Activated CD4-positive, alpha-beta memory T cell treated with anti-CD3 and anti-CD28 coated beads for 36 hours (primary cell): ENCODE data around the gene NCBP3. TPM values are rescaled to one million over a fixed set of nuclear protein-coding genes. Genes with fewer than 3 reads are reported as not detected.
A peak's percentile ranks its signal among the peaks of the same experiment; 100 is the strongest.
"Not testable (repeated sequence)": the region's sequence is repeated elsewhere in the genome, so short reads cannot be mapped to it uniquely, and the experiment has no call there.

Source experiments
- CTCF ChIA-PET: fragments of 350-600 bp; sonication (Branson Sonifier 250); formaldehyde crosslinking; loops from one replicate; lab custom pipeline; 2021; ENCODE audit warnings: antibody characterized with exemption, inconsistent platforms; lab: Charles Lee
- POLR2A ChIA-PET: fragments of 350-600 bp; sonication (Branson Sonifier 250); formaldehyde crosslinking; loops from one replicate; lab custom pipeline; 2021; ENCODE audit warnings: antibody characterized with exemption; lab: Charles Lee
- DNase-seq: peaks from one replicate; pipeline ENCODE4 v3.0.0-alpha.2; 2020
- H3K27ac Mint-ChIP-seq: one replicate; pipeline ENCODE4 v1.8.0; 2021; ENCODE audit warnings: mixed read lengths
- H3K27me3 Mint-ChIP-seq: one replicate; pipeline ENCODE4 v1.8.0; 2021; ENCODE audit warnings: mixed read lengths
- H3K36me3 Mint-ChIP-seq: one replicate; pipeline ENCODE4 v1.8.0; 2021; ENCODE audit warnings: mixed read lengths
- H3K4me1 Mint-ChIP-seq: one replicate; pipeline ENCODE4 v1.8.0; 2021; ENCODE audit warnings: low read depth, mixed read lengths
- H3K4me3 Mint-ChIP-seq: one replicate; pipeline ENCODE4 v1.8.0; 2021; ENCODE audit warnings: mild to moderate bottlenecking, mixed read lengths
- H3K9me3 Mint-ChIP-seq: one replicate; pipeline ENCODE4 v1.8.0; 2021; ENCODE audit warnings: mixed read lengths
- intact Hi-C: fragments of 100-400 bp; cut with micrococcal nuclease; formaldehyde crosslinking; loops from one replicate; pipeline ENCODE4 v1.15.1; 2023
- total RNA-seq, 2 experiments: library from RNA; stranded (reverse); gene quantifications; one replicate each; pipeline ENCODE4 v1.2.3, GENCODE V29; 2021

Gene NCBP3
- total RNA-seq, 2 experiments from 2014 or later, result 38.8 to 42.4 TPM

- Mint-ChIP-seq H3K27ac (no peak overlapping the region), H3K4me3 (no peak overlapping the region), H3K36me3 (peaks cover 5% of the 10 kb centered on the region), H3K27me3 (no peaks in the 10 kb centered on the region), H3K9me3 (no peaks in the 10 kb centered on the region), H3K4me1 (no peaks in the 10 kb centered on the region)
- DNase-seq, result no peak
- CTCF ChIA-PET, result interaction anchor here (3.6 kb wide), 1 partner anchor 14 kb away, joined by 9 read pairs; the partner anchor contains the start of gene NCBP3
- POLR2A ChIA-PET, result interaction anchor here (0.5 to 0.6 kb wide), 2 partner anchors 171 to 1640 kb away, joined by 3 to 4 read pairs; no protein-coding TSS in a partner anchor
- intact Hi-C loops, result loop anchor here (5.0 kb wide), 1 partner anchor 52 kb away; no protein-coding TSS in a partner anchor
These were observed 13.9 kb upstream of the NCBP3 start for GRCh38 chr17:3859940-3860339.

DNA sequence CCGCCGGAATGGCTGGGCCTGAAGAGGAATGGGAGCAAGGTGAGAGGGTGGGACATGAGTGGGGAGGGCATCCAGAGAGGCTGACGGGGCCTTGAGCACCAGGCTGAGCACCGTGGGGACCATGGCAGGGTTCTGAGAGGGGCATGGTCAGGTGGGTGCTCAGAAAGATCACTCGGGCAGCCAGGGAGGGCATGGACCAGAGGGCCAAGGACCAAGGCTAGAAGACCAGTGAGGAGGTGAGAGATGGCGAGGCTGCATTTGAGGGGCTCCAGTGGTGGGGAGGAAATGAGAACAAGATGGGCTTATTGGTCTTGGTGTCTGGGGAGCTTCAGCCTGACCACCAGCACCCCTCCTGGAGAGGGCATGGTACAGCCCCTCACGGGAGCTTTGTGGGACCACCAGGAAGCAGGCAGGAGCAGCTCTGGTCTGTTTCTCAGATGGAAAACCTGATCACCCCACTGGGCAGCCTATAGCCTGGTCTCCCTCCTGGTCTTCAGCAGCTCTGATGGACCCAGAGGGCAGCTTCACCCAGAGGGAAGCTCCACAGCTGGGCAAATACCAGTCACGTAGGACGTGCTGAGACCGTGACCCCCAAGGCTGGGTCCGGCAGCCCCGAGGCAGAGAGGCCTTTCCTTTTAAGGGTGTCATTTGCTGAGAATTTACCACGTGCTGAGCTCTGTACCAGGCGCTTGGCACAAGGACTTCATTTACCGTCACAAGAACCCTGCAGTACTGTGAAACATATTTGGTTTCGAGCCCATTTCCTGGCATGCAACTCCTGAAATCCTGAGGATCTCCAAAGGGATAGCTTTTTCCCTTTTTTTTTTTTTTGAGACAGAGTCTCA is 11.4 kb upstream of the NCBP3 start:
- intact Hi-C loops, result no loop called here
- no peak for DNase-seq
- ChIA-PET POLR2A (no interaction called here), CTCF (interaction anchor here (0.7 to 3.6 kb wide), 7 partner anchors 11 to 120 kb away, joined by 3 to 9 read pairs (median 4); partner anchors contain the start of gene NCBP3)
- H3K4me1 Mint-ChIP-seq, result no peaks in the 10 kb centered on the region
- H3K27ac Mint-ChIP-seq, result no peak overlapping the region
- no peak overlapping the region for H3K4me3 Mint-ChIP-seq
- H3K36me3 Mint-ChIP-seq, result peaks cover 5% of the 10 kb centered on the region
- no peaks in the 10 kb centered on the region for H3K9me3 Mint-ChIP-seq
- H3K27me3 Mint-ChIP-seq, result peaks cover 2% of the 10 kb centered on the region

- CTCF ChIA-PET, H3K36me3 Mint-ChIP-seq, POLR2A ChIA-PET, intact Hi-C loops, H3K9me3 Mint-ChIP-seq, DNase-seq, H3K27ac Mint-ChIP-seq, H3K4me1 Mint-ChIP-seq, H3K27me3 Mint-ChIP-seq, H3K4me3 Mint-ChIP-seq: not testable (repeated sequence)
These were observed 8.2 kb upstream of the NCBP3 start for GRCh38 chr17:3854204-3854603.

- no peak for DNase-seq
- Mint-ChIP-seq H3K36me3 (no peaks in the 10 kb centered on the region), H3K4me1 (no peaks in the 10 kb centered on the region), H3K4me3 (no peak overlapping the region), H3K27me3 (peaks cover 5% of the 10 kb centered on the region), H3K27ac (no peak overlapping the region), H3K9me3 (no peaks in the 10 kb centered on the region)
- intact Hi-C loops, result no loop called here
- CTCF ChIA-PET, result no interaction called here
- POLR2A ChIA-PET, result no interaction called here
These were observed 6.5 kb upstream of the NCBP3 start for GRCh38 chr17:3852561-3852960.

- no peak overlapping the region for H3K4me3 Mint-ChIP-seq
- intact Hi-C loops, result no loop called here
- POLR2A ChIA-PET, result no interaction called here
- no peaks in the 10 kb centered on the region for H3K9me3 Mint-ChIP-seq
- no peak for DNase-seq
- no peaks in the 10 kb centered on the region for H3K36me3 Mint-ChIP-seq
- CTCF ChIA-PET, result no interaction called here
- no peak overlapping the region for H3K27ac Mint-ChIP-seq
- peaks cover 5% of the 10 kb centered on the region for H3K27me3 Mint-ChIP-seq
- H3K4me1 Mint-ChIP-seq, result no peaks in the 10 kb centered on the region
These were observed 5.5 kb upstream of the NCBP3 start for GRCh38 chr17:3851461-3852100.

GRCh38 chr17:3848229-3848835 is 2.3 kb upstream of the NCBP3 start:
- Mint-ChIP-seq H3K36me3 (peaks cover 6% of the 10 kb centered on the region), H3K27me3 (peaks cover 5% of the 10 kb centered on the region), H3K4me1 (peaks cover 19% of the 10 kb centered on the region), H3K9me3 (no peaks in the 10 kb centered on the region), H3K4me3 (no peak overlapping the region), H3K27ac (no peak overlapping the region)
- intact Hi-C loops, result loop anchor here (5.0 kb wide), 2 partner anchors 64 to 111 kb away; no protein-coding TSS in a partner anchor
- no peak for DNase-seq
- ChIA-PET CTCF (no interaction called here), POLR2A (no interaction called here)

DNA sequence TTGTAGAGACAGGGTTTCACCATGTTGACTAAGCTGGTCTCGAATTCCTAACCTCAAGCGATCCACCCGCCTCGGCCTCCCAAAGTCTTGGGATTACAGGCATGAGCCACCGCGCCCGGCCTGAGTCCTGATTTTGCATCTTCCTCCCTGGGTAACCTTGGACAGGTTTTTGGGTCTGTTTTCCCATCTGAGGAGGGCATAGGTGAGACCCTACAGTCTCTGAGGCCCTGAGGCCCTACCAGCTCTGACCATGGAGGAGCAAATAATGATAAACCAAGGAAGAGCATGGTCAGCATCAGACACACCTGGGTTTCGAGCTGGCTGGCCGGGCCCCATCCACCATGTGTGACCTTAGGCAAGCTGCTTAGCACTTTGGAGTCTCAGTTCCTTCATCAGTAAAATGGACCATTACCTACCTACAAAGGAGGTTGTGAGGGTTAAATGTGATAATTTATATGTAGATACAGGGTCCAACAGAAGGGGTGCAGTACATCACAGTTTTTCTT is 1.2 kb upstream of the NCBP3 start:
- H3K36me3 Mint-ChIP-seq, result peaks cover 10% of the 10 kb centered on the region
- POLR2A ChIA-PET, result interaction anchor here (2.7 kb wide), 1 partner anchor 109 kb away, joined by 18 read pairs; no protein-coding TSS in a partner anchor
- H3K27me3 Mint-ChIP-seq, result peaks cover 3% of the 10 kb centered on the region
- H3K4me1 Mint-ChIP-seq, result peaks cover 20% of the 10 kb centered on the region
- H3K4me3 Mint-ChIP-seq, result no peak overlapping the region
- intact Hi-C loops, result loop anchor here (5.0 kb wide), 2 partner anchors 65 to 110 kb away; no protein-coding TSS in a partner anchor
- DNase-seq, result no peak
- H3K9me3 Mint-ChIP-seq, result no peaks in the 10 kb centered on the region
- H3K27ac Mint-ChIP-seq, result no peak overlapping the region
- CTCF ChIA-PET, result interaction anchor here (0.6 to 6.0 kb wide), 7 partner anchors 16 to 401 kb away, joined by 3 to 125 read pairs (median 11); partner anchors contain the start of gene HASPIN

- no peak for DNase-seq
- Mint-ChIP-seq H3K27me3 (no peaks in the 10 kb centered on the region), H3K9me3 (no peaks in the 10 kb centered on the region), H3K4me3 (peak overlapping the region; percentile 94), H3K27ac (no peak overlapping the region), H3K4me1 (peaks cover 20% of the 10 kb centered on the region), H3K36me3 (peaks cover 10% of the 10 kb centered on the region)
- intact Hi-C loops, result loop anchor here (1.0 to 5.0 kb wide), 4 partner anchors 66 to 178 kb away; partner anchors contain the start of genes EMC6 and TAX1BP3
- ChIA-PET POLR2A (interaction anchor here (1.3 to 2.7 kb wide), 4 partner anchors 10 to 297 kb away, joined by 5 to 18 read pairs (median 6); partner anchors contain the start of genes CYB5D2 and ZZEF1), CTCF (interaction anchor here (0.6 to 6.0 kb wide), 36 partner anchors 10 to 1173 kb away, joined by 3 to 125 read pairs (median 4); partner anchors contain the start of genes ATP2A3, CAMKK1, CTNS and HASPIN)
These were observed 555 bp upstream of the NCBP3 start for GRCh38 chr17:3846437-3847164.

GRCh38 chr17:3845291-3845620 is 790 bp downstream of the NCBP3 start:
- H3K9me3 Mint-ChIP-seq, result no peaks in the 10 kb centered on the region
- POLR2A ChIA-PET, result interaction anchor here (0.8 to 2.7 kb wide), 5 partner anchors 8 to 298 kb away, joined by 3 to 18 read pairs (median 5); partner anchors contain the start of genes CYB5D2 and ZZEF1
- peak overlapping the region; percentile 86 for H3K27ac Mint-ChIP-seq
- H3K4me3 Mint-ChIP-seq, result peak overlapping the region; percentile 94
- intact Hi-C loops, result loop anchor here (1.0 to 5.0 kb wide), 3 partner anchors 48 to 108 kb away; partner anchors contain the start of gene CAMKK1
- peaks cover 13% of the 10 kb centered on the region for H3K36me3 Mint-ChIP-seq
- CTCF ChIA-PET, result interaction anchor here (0.7 to 6.0 kb wide), 21 partner anchors 8 to 229 kb away, joined by 3 to 125 read pairs (median 6); partner anchors contain the start of genes ATP2A3, CAMKK1 and HASPIN
- peak; percentile 79 for DNase-seq
- no peaks in the 10 kb centered on the region for H3K27me3 Mint-ChIP-seq
- peaks cover 24% of the 10 kb centered on the region for H3K4me1 Mint-ChIP-seq

- H3K9me3 Mint-ChIP-seq, intact Hi-C loops, H3K27me3 Mint-ChIP-seq, DNase-seq, H3K27ac Mint-ChIP-seq: not testable (repeated sequence)
- Mint-ChIP-seq H3K4me1 (peaks cover 25% of the 10 kb centered on the region), H3K36me3 (peaks cover 16% of the 10 kb centered on the region), H3K4me3 (peak overlapping the region; percentile 94)
- ChIA-PET POLR2A (interaction anchor here (2.1 to 2.7 kb wide), 2 partner anchors 106 to 299 kb away, joined by 8 to 18 read pairs; partner anchors contain the start of genes CYB5D2 and ZZEF1), CTCF (interaction anchor here (0.7 to 6.0 kb wide), 17 partner anchors 10 to 294 kb away, joined by 3 to 125 read pairs (median 5); partner anchors contain the start of genes CAMKK1 and P2RX1)
These were observed 1.5 kb downstream of the NCBP3 start for GRCh38 chr17:3844556-3844955.
